ENCODE data around the gene TSEN2.
"Not testable (repeated sequence)": the region's sequence is repeated elsewhere in the genome, so short reads cannot be mapped to it uniquely, and the experiment has no call there.

Gene TSEN2

DNA sequence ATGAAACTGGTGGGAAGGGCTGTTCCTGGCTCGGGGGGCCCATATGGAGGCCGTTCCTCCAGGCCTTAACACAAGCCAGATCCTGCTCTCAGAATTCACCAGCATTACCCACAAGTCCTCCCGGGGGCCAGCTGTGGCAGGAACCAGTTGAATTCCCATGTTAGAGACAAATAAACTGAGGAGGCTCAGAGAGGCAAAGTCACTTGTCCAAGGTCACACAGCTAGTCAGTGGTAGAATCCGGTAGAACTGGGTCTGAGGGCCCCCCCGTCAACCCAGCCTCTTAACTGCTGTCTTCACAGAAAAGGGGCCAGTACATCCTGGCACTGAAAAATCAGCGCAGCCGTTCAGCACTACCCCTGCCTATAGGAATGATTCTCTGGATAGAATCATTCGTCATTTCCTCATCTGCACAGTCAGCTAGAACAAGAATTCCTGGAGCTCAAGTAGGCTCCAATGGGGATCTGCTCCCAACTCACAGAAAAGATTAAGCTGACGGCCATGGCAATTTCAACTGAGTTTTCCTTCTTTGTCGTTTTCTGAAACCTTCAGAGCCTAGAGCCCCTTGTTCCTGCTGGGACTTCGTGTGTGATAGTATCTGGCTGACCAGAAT is 12.2 kb upstream of the TSEN2 start:
- no peak for DNase-seq (ENCODE audit: low spot score)

DNA sequence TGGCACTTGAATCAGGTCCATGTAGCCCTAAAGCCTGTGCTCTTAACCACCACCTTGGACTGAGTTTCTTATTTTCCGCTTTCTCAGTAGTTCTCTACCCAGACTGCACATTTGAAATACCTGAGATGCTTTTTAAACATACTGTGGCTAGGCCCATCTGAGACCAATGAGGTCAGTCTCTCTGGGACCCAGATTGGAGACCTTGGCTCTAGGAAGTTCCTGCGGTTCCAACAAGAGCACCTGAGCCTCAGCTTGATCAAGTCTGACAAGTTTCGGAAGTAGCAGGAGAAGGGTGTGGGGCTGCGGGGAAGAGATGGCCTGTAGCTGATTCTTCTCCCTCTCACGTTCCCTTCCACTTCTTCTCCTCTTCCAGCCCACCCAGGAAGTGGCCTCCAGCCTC is 11.5 kb upstream of the TSEN2 start:
- no peak for DNase-seq (ENCODE audit: low spot score)

DNA sequence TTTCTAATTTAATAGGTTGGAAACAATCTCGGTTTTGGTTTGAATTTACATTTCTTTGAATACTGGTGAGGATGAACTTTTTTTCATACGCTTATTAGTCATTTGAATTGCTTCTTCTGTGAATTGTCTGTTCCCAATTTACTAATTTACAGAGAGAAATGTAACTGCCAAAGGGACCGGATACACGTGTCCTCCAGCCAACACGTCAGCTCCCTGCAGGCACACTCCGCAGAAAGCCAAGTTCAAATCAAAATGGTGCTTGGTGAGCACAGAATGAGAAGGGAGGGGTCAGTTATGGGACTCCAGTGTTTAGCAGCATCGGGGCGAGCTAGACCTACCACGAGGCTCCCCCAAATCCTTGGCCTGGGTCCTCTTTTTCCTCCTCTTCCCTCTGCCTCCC is 10.8 kb upstream of the TSEN2 start:
- no peak for DNase-seq (ENCODE audit: low spot score)

DNA sequence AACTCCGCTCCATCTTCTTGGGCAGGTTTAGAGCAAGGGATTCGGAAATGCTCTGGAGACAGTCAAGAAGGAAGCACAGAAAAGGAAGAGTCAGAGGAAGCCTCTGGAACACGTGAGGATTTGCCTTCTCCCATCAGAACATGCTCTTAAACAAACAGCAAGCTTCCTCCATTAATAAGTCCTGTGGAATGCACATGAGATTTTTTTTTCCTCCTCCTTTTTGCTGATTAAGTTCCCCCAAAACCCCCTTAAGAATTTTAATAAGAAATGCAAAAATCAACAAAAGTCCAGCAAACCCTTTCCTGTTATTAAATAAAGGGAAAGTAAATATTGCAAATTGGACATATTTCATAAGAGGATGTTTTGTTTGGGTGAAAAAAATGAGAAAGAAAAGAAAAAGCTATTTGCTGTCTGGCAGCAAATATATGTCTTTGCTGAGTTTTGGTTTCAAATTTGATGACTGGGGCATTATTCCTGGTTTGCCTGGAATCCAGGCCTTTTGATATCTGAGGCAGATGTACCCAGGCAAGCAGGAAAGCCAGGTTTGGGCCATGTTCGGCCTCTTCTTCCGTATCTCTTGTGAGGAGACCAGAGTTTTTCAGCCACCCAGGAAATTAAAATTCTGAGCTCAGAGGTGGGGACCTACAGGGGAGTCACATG is 7.9 kb upstream of the TSEN2 start:
- DNase-seq (ENCODE audit: low spot score): no peak

DNA sequence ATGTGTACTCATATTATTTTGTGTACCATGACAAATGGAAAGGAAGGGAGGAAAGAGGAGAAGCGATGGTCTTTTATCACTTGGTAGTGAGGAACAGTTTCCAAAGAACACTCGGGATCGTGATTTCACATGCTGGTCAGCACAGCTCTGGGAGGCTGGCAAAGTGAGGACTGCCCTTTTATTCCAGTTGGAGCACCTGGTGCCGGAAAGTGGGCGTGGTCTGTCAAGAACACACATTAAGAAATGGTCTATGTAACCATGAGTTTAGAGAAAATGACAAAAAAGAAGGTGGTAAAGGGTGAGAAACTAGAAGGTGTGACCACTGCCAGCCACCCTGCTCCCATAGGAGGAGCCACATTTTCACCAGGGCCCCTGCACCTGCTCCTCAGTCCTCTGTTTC is 7.0 kb upstream of the TSEN2 start:
- DNase-seq (ENCODE audit: low spot score): no peak

DNA sequence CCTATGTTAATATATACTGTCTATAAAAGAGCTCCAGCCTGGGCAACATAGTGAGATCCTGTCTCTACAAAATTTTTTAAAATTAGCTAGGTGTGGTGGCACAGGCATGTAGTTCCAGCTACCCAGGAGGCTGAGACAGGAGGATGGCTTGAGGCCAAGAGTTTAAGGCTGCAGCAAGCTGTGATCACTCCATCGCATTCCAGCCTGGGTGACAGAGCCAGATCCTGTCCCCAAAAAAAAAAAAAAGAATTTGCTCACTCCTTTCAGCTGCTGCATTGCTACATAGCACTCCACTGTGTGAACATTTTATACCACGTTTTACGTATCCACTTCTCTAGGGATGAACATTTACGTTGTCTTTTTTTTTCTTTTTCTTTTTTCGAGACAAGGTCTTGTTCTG is 6.0 kb upstream of the TSEN2 start:
- DNase-seq (ENCODE audit: low spot score): no peak

DNA sequence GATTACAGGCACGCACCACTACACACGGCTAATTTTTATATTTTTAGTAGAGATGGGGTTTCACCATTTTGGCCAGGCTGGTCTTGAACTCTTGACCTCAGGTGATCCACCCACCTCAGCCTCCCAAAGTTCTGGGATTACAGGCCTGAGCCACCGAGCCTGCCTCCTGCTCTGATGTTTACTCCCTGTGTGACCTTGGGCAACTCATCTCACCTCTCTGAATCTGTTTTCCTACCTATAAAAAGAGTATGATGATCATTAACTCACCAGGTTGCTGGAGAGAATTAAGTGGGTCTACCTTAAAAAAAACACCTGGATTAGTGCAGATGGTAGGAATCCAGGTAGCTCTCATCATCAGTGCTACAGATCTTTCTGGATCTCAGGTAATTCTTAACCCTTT is 5.1 kb upstream of the TSEN2 start:
- not testable (repeated sequence) for DNase-seq (ENCODE audit: low spot score)

DNA sequence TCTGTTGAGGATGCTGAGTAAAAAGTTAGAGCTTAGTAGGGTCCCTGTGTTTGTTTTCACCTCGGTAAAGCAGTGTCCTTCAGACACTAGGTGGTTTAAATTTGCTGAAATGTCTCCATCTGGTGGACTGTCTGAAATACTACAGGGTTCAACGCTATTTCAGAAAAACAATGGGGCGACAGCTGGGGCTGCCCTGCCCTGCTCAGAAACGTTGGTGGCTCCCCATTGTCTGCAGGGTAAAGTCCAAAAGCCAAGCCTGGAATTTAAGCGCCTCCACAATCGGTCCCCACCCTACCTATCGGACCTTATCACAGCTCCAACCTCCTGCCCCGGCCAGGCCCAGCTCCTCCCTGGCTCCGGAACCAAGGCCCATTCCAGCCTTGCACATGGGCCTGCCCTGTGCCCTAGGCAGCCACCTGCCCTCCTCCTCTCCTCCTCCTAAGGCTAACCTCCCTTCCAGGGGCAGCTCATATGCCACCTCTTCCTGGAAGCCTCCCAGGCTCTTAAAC is 4.3 kb upstream of the TSEN2 start:
- DNase-seq (ENCODE audit: low spot score): peak; percentile 63

DNA sequence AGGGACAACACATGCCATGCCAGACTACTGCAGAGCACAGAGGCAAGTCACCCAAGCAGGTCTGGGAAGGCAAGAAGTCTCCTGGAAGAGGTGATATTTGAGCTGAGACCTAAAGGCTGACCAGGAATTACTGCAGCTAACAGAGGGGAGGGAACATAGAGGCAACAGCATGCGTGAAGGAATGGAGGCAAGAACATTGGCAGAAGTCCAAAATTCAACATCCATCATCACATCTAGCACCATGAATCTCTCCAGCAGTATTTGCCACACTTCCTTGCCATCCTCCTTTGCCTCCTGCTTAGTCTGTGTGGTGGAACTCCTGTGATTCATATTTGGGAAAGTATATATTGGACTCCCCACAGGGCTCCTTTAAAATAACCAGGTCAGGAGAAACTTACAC is 870 bp upstream of the TSEN2 start:
- peak; percentile 43 for DNase-seq (ENCODE audit: low spot score)

DNA sequence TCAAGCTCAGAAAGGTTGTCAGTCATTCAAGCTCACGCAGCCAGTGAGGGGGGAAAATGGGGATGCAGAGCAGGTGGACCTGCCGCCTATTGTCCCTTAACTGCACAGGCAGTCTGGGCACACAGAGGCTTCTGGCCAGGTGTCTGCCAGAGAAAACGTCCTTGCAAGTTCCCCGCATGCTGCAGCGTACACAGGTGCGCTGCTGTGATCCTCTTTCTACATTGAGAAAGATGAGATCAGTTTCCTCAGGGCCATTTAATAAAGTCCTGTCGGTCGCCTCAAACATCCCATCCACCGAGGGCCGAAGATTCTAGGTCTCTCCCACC is 445 bp upstream of the TSEN2 start:
- DNase-seq (ENCODE audit: low spot score): no peak

DNA sequence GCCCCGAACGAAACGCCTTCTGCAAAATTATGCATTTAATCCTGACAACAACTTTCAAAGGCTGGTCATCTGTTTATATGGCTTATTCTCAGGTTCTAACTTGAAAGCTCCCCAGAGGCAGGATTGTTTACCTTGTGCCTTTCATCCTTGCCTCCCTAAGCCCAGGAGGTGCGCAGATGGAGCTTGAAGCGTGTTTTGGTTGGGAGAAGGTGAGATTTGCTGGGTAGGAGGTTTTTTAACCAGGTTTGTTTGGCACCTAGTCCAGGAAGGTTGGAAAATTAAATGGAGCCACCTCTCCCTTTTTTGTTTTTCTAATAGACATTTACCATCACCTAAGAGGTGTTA is 675 bp downstream of the TSEN2 start:
- no peak for DNase-seq (ENCODE audit: low spot score)

DNA sequence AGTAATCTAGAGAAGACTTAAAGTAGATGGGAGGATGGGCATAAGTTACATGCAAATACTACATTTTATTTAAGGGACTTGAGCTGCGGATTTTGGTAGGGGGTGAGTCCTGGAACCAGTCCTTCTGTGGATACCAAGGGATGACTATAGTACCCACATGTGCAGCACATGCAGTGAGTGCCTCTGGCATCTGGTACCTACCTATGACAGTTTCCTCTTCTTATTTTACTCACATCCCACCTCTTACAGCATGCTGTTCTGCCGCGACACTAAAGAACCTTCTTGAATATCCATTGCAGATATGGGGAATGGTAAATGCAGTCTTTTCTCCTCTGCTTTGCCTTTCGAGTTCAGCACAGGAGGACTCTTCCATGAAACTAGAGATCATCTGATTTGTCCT is 1.7 kb downstream of the TSEN2 start:
- DNase-seq (ENCODE audit: low spot score): no peak

DNA sequence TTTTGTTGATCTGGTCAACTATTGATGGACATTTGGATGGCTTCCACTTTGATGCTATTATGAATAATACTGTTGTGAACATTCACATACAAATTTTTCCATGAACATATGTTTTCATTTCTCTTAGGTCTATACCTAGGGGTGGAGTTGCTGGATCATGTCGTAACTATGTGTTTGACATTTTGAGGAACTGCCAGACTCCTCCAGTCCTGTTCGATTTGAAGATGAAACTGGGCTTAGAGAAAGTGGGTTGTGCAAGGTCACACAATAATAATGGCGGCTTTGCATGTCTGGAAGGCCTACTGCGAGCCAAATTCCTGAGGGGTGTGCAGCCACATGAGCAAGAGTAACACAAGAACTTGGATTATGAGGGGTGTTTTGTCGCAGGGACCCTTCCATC is 2.6 kb downstream of the TSEN2 start:
- no peak for DNase-seq (ENCODE audit: low spot score)

DNA sequence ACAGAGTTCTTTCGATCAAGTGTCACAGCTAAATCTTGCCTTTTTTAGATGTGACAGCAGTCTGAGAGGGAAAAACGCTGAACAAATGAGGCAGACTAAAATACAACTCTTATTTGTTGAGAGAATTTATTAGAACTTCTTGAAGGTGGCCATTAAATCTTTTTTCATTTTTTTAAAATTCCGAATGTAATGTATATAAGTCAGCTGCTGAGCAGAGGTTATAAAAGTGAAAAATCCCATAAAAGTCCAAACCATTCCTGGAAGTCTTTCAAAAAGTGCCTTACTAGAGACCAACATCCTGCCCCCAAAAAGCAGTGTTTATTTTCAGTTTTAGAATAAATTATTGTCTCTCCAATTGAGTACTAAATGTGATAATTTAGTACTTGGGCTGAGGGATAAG is 3.1 kb downstream of the TSEN2 start:
- DNase-seq (ENCODE audit: low spot score): no peak

DNA sequence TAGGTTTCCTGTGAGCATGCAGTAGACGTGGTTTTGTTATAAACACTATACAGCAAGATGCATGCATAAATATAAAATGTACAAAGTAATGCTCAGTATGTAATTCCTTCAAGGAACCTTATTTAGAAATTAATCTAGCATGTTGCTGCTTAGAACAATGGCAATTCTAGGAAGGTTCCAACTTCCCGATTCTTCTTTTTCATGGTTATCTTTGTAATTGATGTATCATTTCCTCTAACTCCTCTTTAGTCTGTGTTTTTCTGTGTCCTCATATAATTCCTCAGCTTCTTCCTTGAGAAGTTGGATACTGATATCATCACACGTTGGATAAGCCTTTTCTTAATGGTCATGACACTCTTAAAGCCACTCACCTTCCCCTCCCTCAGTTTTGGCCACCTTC is 3.5 kb downstream of the TSEN2 start:
- no peak for DNase-seq (ENCODE audit: low spot score)

DNA sequence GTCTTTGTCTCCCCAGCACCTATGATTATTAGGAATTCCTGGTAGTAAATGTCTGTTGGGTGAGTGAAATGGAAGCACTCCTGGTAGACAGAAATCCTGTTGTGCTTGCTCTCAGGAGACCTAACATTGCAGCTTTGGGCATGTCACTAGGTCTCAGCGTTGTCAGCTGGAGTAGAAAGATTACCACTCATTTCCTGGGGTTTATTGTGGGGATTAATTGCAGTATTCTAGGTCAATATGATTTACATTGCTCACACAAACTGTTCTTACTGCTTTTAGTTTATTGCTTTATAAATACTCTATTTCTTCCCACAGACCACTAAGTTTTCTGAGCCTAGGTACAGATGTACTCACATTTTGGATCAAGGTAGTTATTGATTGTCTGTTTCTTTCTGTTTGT is 5.1 kb downstream of the TSEN2 start:
- DNase-seq (ENCODE audit: low spot score): no peak

DNA sequence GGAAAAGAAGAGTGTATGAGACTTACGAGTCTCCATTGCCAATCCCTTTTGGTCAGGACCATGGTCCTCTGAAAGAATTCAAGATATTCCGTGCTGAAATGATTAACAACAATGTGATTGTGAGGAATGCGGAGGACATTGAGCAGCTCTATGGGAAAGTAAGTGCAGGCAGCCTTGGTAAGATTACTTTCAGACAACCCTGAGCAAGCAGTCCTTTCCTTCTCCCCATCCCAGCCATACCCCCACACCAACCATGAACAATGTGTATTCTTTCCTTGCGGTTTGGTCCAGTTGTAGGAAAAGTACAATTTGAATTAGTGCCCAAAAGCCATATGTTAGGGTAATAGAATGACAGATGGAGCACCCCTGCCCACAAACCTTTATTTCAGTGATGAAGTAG is 5.6 kb downstream of the TSEN2 start:
- no peak for DNase-seq (ENCODE audit: low spot score)

DNA sequence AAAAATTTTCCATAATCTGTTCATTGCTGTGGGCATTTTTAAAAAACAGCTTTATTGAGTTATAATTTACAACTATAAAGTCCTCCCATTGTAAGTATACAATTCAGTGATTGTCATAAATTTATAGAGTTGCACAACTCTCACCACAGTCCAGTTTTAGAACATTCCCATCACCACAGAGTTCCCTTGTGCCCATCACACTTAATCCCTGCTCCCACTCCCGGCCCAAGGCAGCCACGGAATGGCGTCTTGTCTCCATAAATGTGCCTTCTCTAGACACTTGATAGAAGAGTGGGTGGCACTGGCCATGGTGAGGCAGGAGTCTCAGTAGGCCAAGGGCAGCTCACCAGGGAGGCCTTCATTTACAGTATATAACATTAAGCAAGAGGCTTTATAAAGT is 6.3 kb downstream of the TSEN2 start:
- DNase-seq (ENCODE audit: low spot score): no peak

DNA sequence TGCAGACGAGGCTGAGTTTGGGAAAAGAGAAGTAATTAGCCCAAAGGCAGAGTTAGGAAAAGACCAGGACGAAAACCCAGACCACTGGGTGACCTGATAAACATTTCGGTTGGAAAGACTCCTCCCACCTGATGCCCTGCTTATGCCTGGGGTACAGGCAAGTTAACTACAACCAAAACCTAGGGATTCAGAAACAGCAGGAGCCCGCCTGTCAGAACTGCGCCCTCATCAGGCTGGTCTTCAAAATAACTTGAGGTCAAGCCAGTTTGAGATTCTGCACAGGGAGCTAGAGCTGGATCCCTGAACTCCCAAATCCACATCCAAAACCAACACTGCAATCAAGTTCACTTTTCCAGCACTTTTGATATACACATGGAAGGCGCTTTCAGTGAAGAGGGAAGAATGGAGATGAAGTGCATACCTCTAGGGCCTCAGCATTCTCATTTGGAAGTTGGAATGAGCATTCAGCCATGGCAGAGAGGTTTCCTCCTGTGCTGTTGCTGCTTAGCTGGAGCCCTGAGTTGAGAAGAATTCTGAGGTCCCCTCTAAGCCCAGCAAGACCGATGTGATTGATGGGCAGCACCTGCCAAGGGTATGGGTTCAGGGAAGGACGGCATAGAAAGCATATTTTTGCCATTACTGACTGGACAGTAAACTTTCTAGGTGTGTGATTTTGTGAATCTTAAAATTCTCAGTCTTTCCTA is 11.6 kb downstream of the TSEN2 start:
- DNase-seq (ENCODE audit: low spot score): no peak

DNA sequence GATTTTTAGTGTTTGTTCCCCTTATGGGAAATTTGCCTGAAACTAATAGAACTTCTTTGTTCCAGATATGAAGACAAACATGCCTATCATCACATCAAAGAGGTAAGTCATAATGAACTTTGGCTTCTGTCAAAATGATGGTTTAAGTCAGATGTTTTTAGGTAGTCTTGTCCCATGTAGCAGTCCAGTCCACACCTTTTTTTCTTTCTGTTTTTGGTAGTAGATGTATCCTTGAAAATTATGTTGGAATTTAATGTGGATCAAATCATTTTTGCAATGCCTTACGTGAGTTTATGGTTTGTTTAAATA is 12.1 kb downstream of the TSEN2 start:
- no peak for DNase-seq (ENCODE audit: low spot score)

DNA sequence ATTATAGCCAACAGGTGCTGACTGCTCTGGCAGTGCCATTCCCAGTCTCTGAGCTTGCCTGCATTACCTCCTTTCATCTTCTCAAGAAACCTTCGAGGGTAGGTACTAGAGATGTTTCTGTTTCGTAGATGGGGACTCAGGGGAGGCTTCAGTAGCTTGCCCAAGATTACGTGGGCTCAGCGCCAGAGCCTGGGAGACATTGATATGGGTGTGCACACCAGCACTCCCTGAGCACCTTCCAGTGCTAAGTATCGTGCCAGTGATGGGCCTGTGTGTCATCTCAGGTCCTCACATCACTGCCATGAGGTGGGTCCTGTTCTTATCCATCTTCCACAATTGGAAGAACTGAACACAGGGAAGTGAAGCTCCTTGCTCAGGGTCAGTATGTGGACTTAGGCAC is 15.2 kb downstream of the TSEN2 start:
- no peak for DNase-seq (ENCODE audit: low spot score)

DNA sequence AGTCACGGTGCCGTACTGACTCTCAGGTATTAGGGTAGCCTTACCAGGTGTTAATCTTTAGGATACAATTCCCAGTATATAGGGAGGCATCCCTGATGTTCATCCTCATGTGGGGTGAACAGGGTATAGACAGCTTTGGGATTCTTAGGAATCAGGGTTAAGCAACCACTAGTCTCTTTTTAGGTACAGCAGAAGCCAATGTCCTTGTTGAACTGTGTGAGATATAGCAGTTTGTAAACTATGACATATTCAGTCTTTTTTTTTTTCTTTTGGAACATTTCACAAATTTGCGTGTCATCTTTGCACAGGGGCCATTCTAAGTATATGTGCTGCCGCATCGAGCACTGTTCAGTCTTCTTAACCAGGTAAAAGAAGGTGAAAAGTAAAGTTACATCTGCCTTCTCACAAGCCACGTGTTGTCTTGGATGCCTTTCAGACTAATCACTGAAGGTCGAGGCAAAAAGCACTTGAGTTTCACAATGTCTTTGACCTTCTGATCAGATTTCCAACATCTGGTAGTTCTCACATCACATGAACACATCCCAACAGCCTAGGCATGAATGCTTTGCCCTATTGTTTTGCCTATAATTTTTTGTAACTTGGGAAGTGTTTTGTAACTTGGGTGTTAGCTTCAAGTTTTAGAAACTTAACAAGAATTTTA is 17.2 kb downstream of the TSEN2 start:
- DNase-seq (ENCODE audit: low spot score): no peak

DNA sequence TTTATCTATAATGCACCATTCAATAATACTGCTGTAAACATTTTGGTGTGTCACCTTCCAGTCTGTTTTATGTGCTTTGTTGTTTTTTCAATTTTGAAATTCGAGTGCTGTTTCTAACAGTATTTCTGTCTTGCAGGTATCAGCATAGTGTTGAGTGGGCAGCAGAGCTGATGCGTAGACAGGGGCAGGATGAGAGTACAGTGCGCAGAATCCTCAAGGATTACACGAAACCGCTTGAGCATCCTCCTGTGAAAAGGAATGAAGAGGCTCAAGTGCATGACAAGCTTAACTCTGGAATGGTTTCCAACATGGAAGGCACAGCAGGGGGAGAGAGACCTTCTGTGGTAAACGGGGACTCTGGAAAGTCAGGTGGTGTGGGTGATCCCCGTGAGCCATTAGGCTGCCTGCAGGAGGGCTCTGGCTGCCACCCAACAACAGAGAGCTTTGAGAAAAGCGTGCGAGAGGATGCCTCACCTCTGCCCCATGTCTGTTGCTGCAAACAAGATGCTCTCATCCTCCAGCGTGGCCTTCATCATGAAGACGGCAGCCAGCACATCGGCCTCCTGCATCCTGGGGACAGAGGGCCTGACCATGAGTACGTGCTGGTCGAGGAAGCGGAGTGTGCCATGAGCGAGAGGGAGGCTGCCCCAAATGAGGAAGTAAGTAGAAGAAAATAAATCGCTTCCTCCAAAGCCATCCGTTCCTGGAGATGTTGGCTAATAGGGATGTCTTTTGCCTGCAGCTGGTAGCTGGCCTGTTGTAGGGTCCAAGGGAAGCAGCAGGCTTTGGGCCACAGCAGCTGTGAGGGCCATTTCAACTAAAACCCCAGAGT is 19.1 kb downstream of the TSEN2 start:
- peak; percentile 52 for DNase-seq (ENCODE audit: low spot score)

Data from Ammon's horn (tissue), 1 donor.